HCT116 (cell line): ENCODE results near the gene TEKT5. TPM values are rescaled to one million over a fixed set of nuclear protein-coding genes. Genes with fewer than 3 reads are reported as not detected.

Experiments
- ATAC-seq: fragments of 200-7000 bp; cut with Tn5 transposase; 2 replicates; pipeline ENCODE4 v1.9.1; 2020; ENCODE audit warnings: mild to moderate bottlenecking, moderate library complexity
- BruUV-seq: library from RNA; stranded (reverse); fragments of 400-500 nt; replicated peaks from 2 replicates; lab custom pipeline; 2021; lab: Mats Ljungman, UMichigan
- CTCF ChIA-PET: fragments of 300-600 bp; sonication (Branson Sonifier 250); formaldehyde crosslinking; loops from one replicate; lab custom pipeline; 2021; ENCODE audit warnings: antibody characterized with exemption; lab: Charles Lee
- POLR2A ChIA-PET: fragments of 300-600, 350-600 bp; sonication (Branson Sonifier 250); formaldehyde crosslinking; loops from one replicate; lab custom pipeline; 2021; ENCODE audit warnings: antibody characterized with exemption; lab: Charles Lee
- RAD21 ChIA-PET, 2 experiments: fragments of 300-600 bp; sonication (Branson Sonifier 250); formaldehyde crosslinking; loops; one replicate each; lab custom pipeline; 2023; ENCODE audit warnings: low total read pairs in 2 of 2; ENCODE audit not compliant: uncharacterized antibody in 2 of 2, unreplicated experiment in 2 of 2, low non-redundant PET in 1 of 2; lab: Charles Lee
- DNase-seq: peaks from one replicate; pipeline ENCODE4 v3.0.0-alpha.2; 2010; ENCODE audit warnings: low read depth, low spot score
- H2AFZ ChIP-seq: fragments of 200-600 bp; shearing (Covaris generic), sonication (generic); 2 replicates; pipeline ENCODE4 v1.6.1; 2017; ENCODE audit warnings: low read depth, mixed run types, mixed read lengths, antibody characterized with exemption, low read length; ENCODE audit not compliant: poor library complexity, severe bottlenecking
- H3K27ac ChIP-seq: 2 replicates; pipeline ENCODE4 v1.5.1; 2012; ENCODE audit warnings: low read depth, low read length
- H3K27me3 ChIP-seq: fragments of 200-600 bp; sonication (generic); 2 replicates; pipeline ENCODE4 v1.6.1; 2016; ENCODE audit warnings: mixed run types, low read length, mixed read lengths; ENCODE audit not compliant: insufficient read depth
- H3K36me3 ChIP-seq, 2 experiments: fragments of 200-500 bp in 1 of 2; fragments of 200-600 bp in 1 of 2; sonication (Bioruptor generic) in 1 of 2; sonication (generic) in 1 of 2; 2 replicates each; pipeline versions ENCODE4 v1.5.1 to v1.6.1; 2014 to 2016; ENCODE audit warnings: low read length in 2 of 2, inconsistent platforms in 1 of 2, mixed read lengths in 1 of 2, mixed run types in 1 of 2; ENCODE audit not compliant: insufficient read depth in 2 of 2, control insufficient read depth in 1 of 2
- H3K4me1 ChIP-seq, 2 experiments: fragments of 200-600 bp in 1 of 2; sonication (generic) in 1 of 2; 2 replicates each; pipeline versions ENCODE4 v1.5.1 to v1.6.1; 2012 to 2017; ENCODE audit warnings: low read length in 2 of 2, inconsistent platforms in 1 of 2, mild to moderate bottlenecking in 1 of 2, mixed read lengths in 1 of 2, mixed run types in 1 of 2, moderate library complexity in 1 of 2; ENCODE audit not compliant: insufficient read depth in 2 of 2, control insufficient read depth in 1 of 2
- H3K4me2 ChIP-seq: fragments of 200-600 bp; sonication (generic); 2 replicates; pipeline ENCODE4 v1.6.1; 2017; ENCODE audit warnings: mixed run types, low read length, mixed read lengths
- H3K4me3 ChIP-seq, 2 experiments: fragments of 200-600 bp in 1 of 2; sonication (generic) in 1 of 2; replicated peaks in 1 of 2; 2 replicates each; pipeline ENCODE4 v1.5.1; 2011 to 2016; ENCODE audit warnings: low read length in 2 of 2, control low read depth in 1 of 2, low read depth in 1 of 2, mild to moderate bottlenecking in 1 of 2, mixed read lengths in 1 of 2, mixed run types in 1 of 2
- H3K79me2 ChIP-seq: fragments of 200-600 bp; sonication (generic); 2 replicates; pipeline ENCODE4 v1.6.1; 2017; ENCODE audit warnings: mild to moderate bottlenecking, mixed run types, low read length, moderate library complexity, mixed read lengths; ENCODE audit not compliant: insufficient read depth
- H3K9ac ChIP-seq: fragments of 200-600 bp; sonication (generic); 2 replicates; pipeline ENCODE4 v1.6.1; 2016; ENCODE audit warnings: low read length, mixed read lengths
- H3K9me2 ChIP-seq: fragments of 200-600 bp; sonication (generic), shearing (Covaris generic); 2 replicates; pipeline ENCODE4 v1.6.1; 2017; ENCODE audit warnings: mixed run types, mild to moderate bottlenecking, moderate library complexity; ENCODE audit not compliant: insufficient read depth
- H3K9me3 ChIP-seq, 2 experiments: fragments of 200-500 bp in 1 of 2; fragments of 200-600 bp in 1 of 2; sonication (Bioruptor generic) in 1 of 2; sonication (generic) in 1 of 2; 2 replicates each; pipeline ENCODE4 v1.6.1; 2014 to 2017; ENCODE audit warnings: low read length in 2 of 2, mixed read lengths in 2 of 2, inconsistent platforms in 1 of 2, low read depth in 1 of 2, mild to moderate bottlenecking in 1 of 2, mixed run types in 1 of 2, moderate library complexity in 1 of 2; ENCODE audit not compliant: control insufficient read depth in 1 of 2, insufficient read depth in 1 of 2
- H4K20me1 ChIP-seq: fragments of 200-600 bp; sonication (generic), shearing (Covaris generic); 2 replicates; pipeline ENCODE4 v1.6.1; 2017; ENCODE audit warnings: mixed run types, mild to moderate bottlenecking, moderate library complexity; ENCODE audit not compliant: insufficient read depth
- CBX3 ChIP-seq: IDR thresholded peaks from 2 replicates; pipeline ENCODE4 v1.6.1; 2012; ENCODE audit warnings: low read depth
- EGR1 ChIP-seq: IDR thresholded peaks from 2 replicates; pipeline ENCODE4 v1.6.1; 2012; ENCODE audit warnings: low read depth
- EZH2 ChIP-seq: fragments of 200-600 bp; sonication (generic); IDR thresholded peaks from 2 replicates; pipeline ENCODE4 v1.6.1; 2017; ENCODE audit warnings: antibody characterized with exemption, mixed run types
- EZH2phosphoT487 ChIP-seq: fragments of 200-600 bp; IDR thresholded peaks from 2 replicates; pipeline ENCODE4 v1.6.1; 2018; ENCODE audit warnings: antibody characterized with exemption, borderline replicate concordance
- JUND ChIP-seq: IDR thresholded peaks from 2 replicates; pipeline ENCODE4 v1.6.1; 2012
- MAX ChIP-seq: IDR thresholded peaks from 2 replicates; pipeline ENCODE4 v1.6.1; 2012
- POLR2A ChIP-seq: IDR thresholded peaks from 2 replicates; pipeline ENCODE4 v1.7.0; 2011; ENCODE audit warnings: borderline replicate concordance; ENCODE audit not compliant: insufficient read depth, insufficient read length; ENCODE audit errors: extremely low read depth
- POLR2AphosphoS5 ChIP-seq: IDR thresholded peaks from 2 replicates; pipeline ENCODE4 v1.6.1; 2011; ENCODE audit warnings: mild to moderate bottlenecking, low read depth, low read length, moderate library complexity
- REST ChIP-seq: IDR thresholded peaks from 2 replicates; pipeline ENCODE4 v1.6.1; 2012; ENCODE audit warnings: low read depth
- SIN3A ChIP-seq: IDR thresholded peaks from 2 replicates; pipeline ENCODE4 v1.6.1; 2012; ENCODE audit warnings: low read depth
- SRF ChIP-seq: IDR thresholded peaks from 2 replicates; pipeline ENCODE4 v1.6.1; 2012; ENCODE audit warnings: low read depth
- TCF7L2 ChIP-seq: IDR thresholded peaks from 2 replicates; pipeline ENCODE4 v1.7.0; 2011; ENCODE audit warnings: borderline replicate concordance, inconsistent platforms; ENCODE audit not compliant: insufficient read depth, insufficient read length; ENCODE audit errors: extremely low read depth
- ZFX ChIP-seq: fragments of 450-650 bp; IDR thresholded peaks from 2 replicates; pipeline ENCODE4 v1.6.1; 2017
- ZNF274 ChIP-seq: fragments of 200-500 bp; sonication (Bioruptor generic); IDR thresholded peaks from 2 replicates; pipeline ENCODE4 v1.6.1; 2014; ENCODE audit warnings: mild to moderate bottlenecking, low read depth, low read length, inconsistent platforms
- intact Hi-C: fragments of 100-400 bp; cut with micrococcal nuclease; formaldehyde crosslinking; loops from 2 replicates; pipeline ENCODE4 v1.10.0; 2022
- total RNA-seq: library from RNA; stranded (reverse); gene quantifications from one replicate; pipeline ENCODE4 v1.2.1, GENCODE V29; 2021; ENCODE audit not compliant: unreplicated experiment

The TEKT5 gene
- total RNA-seq, 1 experiment from 2014 or later: 0.37 TPM

- no peak overlapping the region for H3K27ac ChIP-seq
- ChIA-PET CTCF (no interaction called here), POLR2A (no interaction called here), RAD21 (no interaction called here)
- H2AFZ ChIP-seq: no peak overlapping the region
- DNase-seq (no peak), ATAC-seq (no peak)
- H3K4me2 ChIP-seq: no peak overlapping the region
- intact Hi-C loops: no loop called here
- H3K27me3 ChIP-seq: no peaks in the 10 kb centered on the region
- no peaks in the 10 kb centered on the region for H3K79me2 ChIP-seq
- no peaks in the 10 kb centered on the region for H3K9me2 ChIP-seq
- no peaks in the 10 kb centered on the region for H4K20me1 ChIP-seq
- no peaks in the 10 kb centered on the region for H3K9me3 ChIP-seq
- no peak overlapping the region for H3K9ac ChIP-seq
- no TSS peak for BruUV-seq
- no peaks in the 10 kb centered on the region for H3K4me1 ChIP-seq
- H3K4me3 ChIP-seq: no peak overlapping the region
- TF ChIP-seq ZFX (no peak), EZH2phosphoT487 (no peak), ZNF274 (no peak), POLR2A (no peak), POLR2AphosphoS5 (no peak), CBX3 (no peak), JUND (no peak), SRF (no peak)
- H3K36me3 ChIP-seq: no peaks in the 10 kb centered on the region
Observed at GRCh38 chr16:10663744-10664143, 31.0 kb downstream of the TEKT5 start.

GRCh38 chr16:10663146-10663545, 31.6 kb downstream of the TEKT5 start:
- no peak overlapping the region for H3K27ac ChIP-seq
- RAD21 ChIA-PET: no interaction called here
- no peak overlapping the region for H3K9ac ChIP-seq
- POLR2A ChIA-PET: no interaction called here
- CTCF ChIA-PET: no interaction called here
- no peaks in the 10 kb centered on the region for H4K20me1 ChIP-seq
- H3K9me2 ChIP-seq: no peaks in the 10 kb centered on the region
- DNase-seq (no peak), ATAC-seq (no peak)
- H3K4me1 ChIP-seq: no peaks in the 10 kb centered on the region
- no peaks in the 10 kb centered on the region for H3K9me3 ChIP-seq
- no peak overlapping the region for H3K4me2 ChIP-seq
- H3K79me2 ChIP-seq: no peaks in the 10 kb centered on the region
- H2AFZ ChIP-seq: no peak overlapping the region
- H3K36me3 ChIP-seq: no peaks in the 10 kb centered on the region
- TF ChIP-seq EZH2 (no peak), MAX (no peak), SIN3A (no peak), TCF7L2 (no peak), EZH2phosphoT487 (no peak), REST (no peak), CBX3 (no peak), ZNF274 (no peak), SRF (no peak), ZFX (no peak), EGR1 (no peak)
- intact Hi-C loops: no loop called here
- no peak overlapping the region for H3K4me3 ChIP-seq
- H3K27me3 ChIP-seq: no peaks in the 10 kb centered on the region
- no TSS peak for BruUV-seq
